Heart left ventricle (tissue), 16 donors: ENCODE data around the gene ABTB1. TPM values are rescaled to one million over a fixed set of nuclear protein-coding genes. Genes with fewer than 3 reads are reported as not detected.
A peak's percentile ranks its signal among the peaks of the same experiment; 100 is the strongest.

Experiments used
- ATAC-seq, 4 donors: fragments of 200-7000 bp; cut with Tn5 transposase; one replicate each; pipeline ENCODE4 v1.9.1; 2020 to 2022; ENCODE audit warnings: moderate library complexity in 4 of 4, mild to moderate bottlenecking in 3 of 4, moderate number of reproducible peaks in 1 of 4
- DNase-seq, 5 donors: peaks; one replicate each; pipeline ENCODE4 v3.0.0-alpha.2; 2020
- H3K27ac ChIP-seq, 12 donors: fragments of 200-600 bp; sonication (generic) in 4 of 12; one replicate each; pipeline versions ENCODE4 v1.5.0 to v1.8.0; 2016 to 2022; ENCODE audit warnings: mild to moderate bottlenecking in 2 of 12
- H3K27me3 ChIP-seq, 9 donors: fragments of 200-600 bp; sonication (generic) in 2 of 9; one replicate each; pipeline versions ENCODE4 v1.5.1 to v1.8.0; 2016 to 2022; ENCODE audit warnings: mild to moderate bottlenecking in 3 of 9
- H3K36me3 ChIP-seq, 9 donors: fragments of 200-600 bp; sonication (generic) in 2 of 9; one replicate each; pipeline versions ENCODE4 v1.5.0 to v1.8.0; 2018 to 2022; ENCODE audit warnings: mild to moderate bottlenecking in 2 of 9
- H3K4me1 ChIP-seq, 12 donors: fragments of 200-600 bp; sonication (generic) in 4 of 12; one replicate each; pipeline versions ENCODE4 v1.5.0 to v1.8.0; 2016 to 2022; ENCODE audit warnings: mild to moderate bottlenecking in 3 of 12
- H3K4me3 ChIP-seq, 12 donors: fragments of 200-600 bp; sonication (generic) in 4 of 12; one replicate each; pipeline versions ENCODE4 v1.5.0 to v1.8.0; 2017 to 2022; ENCODE audit warnings: mild to moderate bottlenecking in 9 of 12, moderate library complexity in 4 of 12
- H3K9me3 ChIP-seq, 12 donors: fragments of 200-600 bp; sonication (generic) in 4 of 12; one replicate each; pipeline versions ENCODE4 v1.5.0 to v1.8.0; 2016 to 2022; ENCODE audit warnings: mild to moderate bottlenecking in 1 of 12
- POLR2A ChIP-seq, 2 donors: fragments of 450-650 bp; IDR thresholded peaks; one replicate each; pipeline ENCODE4 v1.6.1; 2017; ENCODE audit warnings: antibody characterized with exemption in 2 of 2, mild to moderate bottlenecking in 2 of 2, moderate library complexity in 2 of 2
- WGBS, 4 donors: extraction: QIAGEN DNeasy Blood & Tissue Kit in 2 of 4; methylation state at CpG; one replicate each; pipeline versions ENCODE4 v1.1.5 to v1.1.7; 2013 to 2018; 5-methylcytosine and 5-hydroxymethylcytosine counted together
- intact Hi-C, 10 donors: fragments of 100-400 bp; cut with DNase I; formaldehyde crosslinking; loops; one replicate each; pipeline versions ENCODE4 v1.11.1 to v1.14.2; 2022
- polyA plus RNA-seq, 2 donors: library from polyadenylated mRNA; stranded (reverse); fragments of 200-250 nt; gene quantifications; one replicate each; pipeline ENCODE4 v1.2.3, GENCODE V29; 2013
- total RNA-seq, 9 donors: library from RNA; depleted of rRNA in 2 of 9; stranded (reverse); fragments of >200 nt in 2 of 9; fragmentation: NEBNext Ultra II Directional in 3 of 9; extraction: Animal tissue kit (Norgen Biotek cat#: 25700) in 3 of 9; gene quantifications; one replicate each; pipeline versions ENCODE4 v1.1.0 to v1.2.4, GENCODE V29; 2016 to 2023
- TF ChIP-seq, protein P1 (sequence below), 12 donors: fragments of 200-600 bp; sonication (generic) in 4 of 12; IDR thresholded peaks; one replicate each; pipeline versions ENCODE4 v1.5.0 to v1.8.0; 2018 to 2022; ENCODE audit warnings: antibody characterized with exemption in 12 of 12, mild to moderate bottlenecking in 5 of 12
- donor health status: ischemic (EF 13 %, LVEDD 7.1; RV severe dilation, severe dysfunction).
- donor health status: healthy with polysubstance abuse.
- donor health status: DM: no; HTN: yes; CAD: no.
- donor health status: DM: no; HTN: no; CAD: no.
- donor health status: ischemic (EF 25% LVEDD 6.9; RV normal size, moderate dysfunction).
- donor health status: ischemic (EF 25% LVEDD 5.7; RV mildly dilated, moderate dysfunction).
- donor health status: healthy.
- donor health status: DM: yes; HTN: yes; CAD: no.
- donor health status: ischemic (EF 35%, LVEDD 5.7; RV mildly dilated, moderate dysfunction).
- donor health status: nonischemic (EF 11% LVEDD 7.7; RV severe dilation, severe dysfunction).
- donor health status: DM: yes; HTN: yes; CAD: no.
- donor health status: PGD.
- donor health status: ischemic (EF 29% LVEDD 5.4; RV normal size, mild dysfunction).
- donor health status: nonischemic (EF 23%, LVEDD 6.1; RV moderate dilation, normal function).

The ABTB1 gene
- total and polyA plus RNA-seq, 11 donors, result 15.4 to 39.3 (median 30.9) TPM

DNA sequence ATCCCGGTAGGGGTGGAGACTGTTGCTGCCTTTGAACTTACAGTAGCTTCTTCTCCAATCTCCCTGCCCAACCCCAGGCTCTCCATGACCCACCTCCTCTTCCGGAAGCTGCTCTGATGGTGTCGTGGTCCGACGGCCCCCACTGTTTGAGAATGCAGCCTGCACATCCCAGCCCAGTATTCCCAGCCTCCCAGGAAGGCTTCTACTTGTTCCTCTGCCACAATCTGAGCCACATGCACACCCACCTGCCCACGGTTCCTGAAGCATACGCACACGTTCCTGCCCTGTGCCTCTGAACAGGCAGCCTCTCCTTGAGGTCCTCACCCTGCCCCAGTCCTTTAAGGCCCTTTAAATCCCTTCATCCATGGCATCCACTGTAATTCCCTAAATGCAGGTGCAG, 57.4 kb downstream of the ABTB1 start:
- no peaks in the 10 kb centered on the region for H3K27me3 ChIP-seq
- no peaks in the 10 kb centered on the region for H3K9me3 ChIP-seq
- peaks cover 13 to 80% (median 47%) of the 10 kb centered on the region in 12 donors for H3K4me1 ChIP-seq
- intact Hi-C loops, result no loop called here
- H3K36me3 ChIP-seq, result peaks cover 0 to 12% (median 0%) of the 10 kb centered on the region in 9 donors
- no peak for ATAC-seq
- H3K4me3 ChIP-seq, result no peak overlapping the region
- TF ChIP-seq, protein P1, sequence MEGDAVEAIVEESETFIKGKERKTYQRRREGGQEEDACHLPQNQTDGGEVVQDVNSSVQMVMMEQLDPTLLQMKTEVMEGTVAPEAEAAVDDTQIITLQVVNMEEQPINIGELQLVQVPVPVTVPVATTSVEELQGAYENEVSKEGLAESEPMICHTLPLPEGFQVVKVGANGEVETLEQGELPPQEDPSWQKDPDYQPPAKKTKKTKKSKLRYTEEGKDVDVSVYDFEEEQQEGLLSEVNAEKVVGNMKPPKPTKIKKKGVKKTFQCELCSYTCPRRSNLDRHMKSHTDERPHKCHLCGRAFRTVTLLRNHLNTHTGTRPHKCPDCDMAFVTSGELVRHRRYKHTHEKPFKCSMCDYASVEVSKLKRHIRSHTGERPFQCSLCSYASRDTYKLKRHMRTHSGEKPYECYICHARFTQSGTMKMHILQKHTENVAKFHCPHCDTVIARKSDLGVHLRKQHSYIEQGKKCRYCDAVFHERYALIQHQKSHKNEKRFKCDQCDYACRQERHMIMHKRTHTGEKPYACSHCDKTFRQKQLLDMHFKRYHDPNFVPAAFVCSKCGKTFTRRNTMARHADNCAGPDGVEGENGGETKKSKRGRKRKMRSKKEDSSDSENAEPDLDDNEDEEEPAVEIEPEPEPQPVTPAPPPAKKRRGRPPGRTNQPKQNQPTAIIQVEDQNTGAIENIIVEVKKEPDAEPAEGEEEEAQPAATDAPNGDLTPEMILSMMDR (IDR thresholded peaks at IDR 0.05), result no peak
- no peak for TF ChIP-seq POLR2A (IDR thresholded peaks at IDR 0.05)
- WGBS, 4 donors, result 83 to 95% (median 87%) methylated on average over 8 of the region's 8 CpGs
- peak overlapping the region in 11 of 12 donors; percentile 6 to 87 (median 47) for H3K27ac ChIP-seq
- DNase-seq, result peak in 1 of 5 donors; percentile 11

Other genes starting within 250 kb of the ABTB1 start
- 10 to 100 TPM; 13.4 to 29.0 (median 20.4) TPM for gene TPRA1, start 82.2 kb upstream of the ABTB1 start, total RNA-seq
- 10 to 100 TPM; 16.1 to 27.8 TPM for gene TPRA1, start 82.2 kb upstream of the ABTB1 start, polyA plus RNA-seq
- gene MCM2, start 74.5 kb upstream of the ABTB1 start, total RNA-seq, result 10 to 100 TPM in 1 of 9 donors, 1 to 10 TPM in 8; 4.0 to 12.4 (median 7.3) TPM
- gene MCM2, start 74.5 kb upstream of the ABTB1 start, polyA plus RNA-seq, result 1 to 10 TPM; 1.8 to 5.3 TPM
- gene PODXL2, start 43.8 kb upstream of the ABTB1 start, total RNA-seq, result 1 to 10 TPM in 8 of 9 donors, under 1 TPM in 1; 1.00 to 4.1 (median 2.1) TPM
- 1 to 10 TPM in 1 of 2 donors, under 1 TPM in 1; 0.72 to 3.2 TPM for gene PODXL2, start 43.8 kb upstream of the ABTB1 start, polyA plus RNA-seq
- 100 to 1,000 TPM in 1 of 9 donors, 10 to 100 TPM in 8; 41.8 to 119 (median 78.9) TPM for gene MGLL, start 149.6 kb downstream of the ABTB1 start, total RNA-seq
- gene MGLL, start 149.6 kb downstream of the ABTB1 start, polyA plus RNA-seq, result 10 to 100 TPM; 38.5 to 90.7 TPM
- 10 to 100 TPM; 24.3 to 47.1 (median 31.9) TPM for gene KBTBD12, start 242.3 kb downstream of the ABTB1 start, total RNA-seq
- 10 to 100 TPM; 13.2 to 13.7 TPM for gene KBTBD12, start 242.3 kb downstream of the ABTB1 start, polyA plus RNA-seq